T-cell (primary cell): ENCODE measurements around the gene ZNF438. TPM values are rescaled to one million over a fixed set of nuclear protein-coding genes. Genes with fewer than 3 reads are reported as not detected.

Experiments
- ATAC-seq, 4 experiments: fragments of 200-7000 bp in 3 of 4; fragments of 150-1000 bp in 1 of 4; cut with Tn5 transposase; replicated peaks in 1 of 4; 1 replicate in 3 of 4; 2 replicates in 1 of 4; pipeline ENCODE4 v1.10.0; 2021; ENCODE audit warnings: moderate library complexity in 3 of 4, mild to moderate bottlenecking in 2 of 4, moderate number of reproducible peaks in 1 of 4
- CTCF ChIA-PET, 2 donors: fragments of 300-600 bp; sonication (Branson Sonifier 250); formaldehyde crosslinking; loops; one replicate each; lab custom pipeline; 2022; ENCODE audit warnings: antibody characterized with exemption in 2 of 2; lab: Charles Lee
- POLR2A ChIA-PET, 2 donors: fragments of 300-600 bp; sonication (Branson Sonifier 250); formaldehyde crosslinking; loops; one replicate each; lab custom pipeline; 2022; ENCODE audit warnings: antibody characterized with exemption in 2 of 2; lab: Charles Lee
- DNase-seq, 35 experiments: peaks; one replicate each; pipeline versions ENCODE4 v3.0.0 to v3.0.0-alpha.2; 2013 to 2023
- H3K27ac ChIP-seq: one replicate; pipeline ENCODE4 v1.5.1; 2013; ENCODE audit warnings: low read length
- H3K27me3 ChIP-seq, 2 experiments: replicated peaks in 1 of 2; 1 replicate in 1 of 2; 2 replicates in 1 of 2; pipeline versions ENCODE4 v1.6.1 to v1.7.0; 2013; ENCODE audit warnings: low read length in 1 of 2, mixed read lengths in 1 of 2; ENCODE audit not compliant: control insufficient read depth in 2 of 2, insufficient read depth in 2 of 2; ENCODE audit errors: extremely low read depth in 1 of 2
- H3K36me3 ChIP-seq, 2 donors: 1 replicate in 1 of 2; 2 replicates in 1 of 2; pipeline versions ENCODE4 v1.6.1 to v1.7.0; 2013; ENCODE audit warnings: low read length in 1 of 2; ENCODE audit not compliant: control insufficient read depth in 2 of 2, insufficient read depth in 1 of 2; ENCODE audit errors: extremely low read depth in 1 of 2
- H3K4me1 ChIP-seq, 2 experiments: 1 replicate in 1 of 2; 2 replicates in 1 of 2; pipeline versions ENCODE4 v1.6.1 to v1.7.0; 2013; ENCODE audit warnings: low read length in 2 of 2, mixed read lengths in 1 of 2; ENCODE audit not compliant: insufficient read depth in 2 of 2, control insufficient read depth in 1 of 2; ENCODE audit errors: extremely low read depth in 1 of 2
- H3K4me3 ChIP-seq, 2 donors: 1 replicate in 1 of 2; 2 replicates in 1 of 2; pipeline versions ENCODE4 v1.5.1 to v1.7.0; 2013; ENCODE audit warnings: mild to moderate bottlenecking in 2 of 2, low read length in 1 of 2, moderate library complexity in 1 of 2; ENCODE audit not compliant: control insufficient read depth in 1 of 2; ENCODE audit errors: extremely low read depth in 1 of 2
- H3K9me3 ChIP-seq: 2 replicates; pipeline ENCODE4 v1.7.0; 2013
- H3K27ac Mint-ChIP-seq, 2 donors: one replicate each; pipeline ENCODE4 v1.8.0; 2020 to 2021; ENCODE audit warnings: mild to moderate bottlenecking in 2 of 2, mixed read lengths in 2 of 2
- H3K27me3 Mint-ChIP-seq, 2 donors: one replicate each; pipeline ENCODE4 v1.8.0; 2021 to 2022; ENCODE audit warnings: mixed read lengths in 2 of 2
- H3K36me3 Mint-ChIP-seq: one replicate; pipeline ENCODE4 v1.8.0; 2021; ENCODE audit warnings: mixed read lengths
- H3K4me1 Mint-ChIP-seq, 3 donors: one replicate each; pipeline ENCODE4 v1.8.0; 2020 to 2022; ENCODE audit warnings: mixed read lengths in 3 of 3, mild to moderate bottlenecking in 1 of 3
- H3K4me3 Mint-ChIP-seq, 3 donors: one replicate each; pipeline ENCODE4 v1.8.0; 2020 to 2022; ENCODE audit warnings: mild to moderate bottlenecking in 3 of 3, mixed read lengths in 3 of 3, moderate library complexity in 3 of 3
- H3K9me3 Mint-ChIP-seq, 3 donors: one replicate each; pipeline ENCODE4 v1.8.0; 2020 to 2022; ENCODE audit warnings: mixed read lengths in 3 of 3
- WGBS: methylation state at CpG from one replicate; pipeline ENCODE4 v1.1.5; 2013; ENCODE audit warnings: missing lambda C conversion rate; ENCODE audit not compliant: insufficient coverage; 5-methylcytosine and 5-hydroxymethylcytosine counted together
- total RNA-seq, 35 experiments: library from RNA in 6 of 35; stranded (reverse) in 6 of 35; fragments of 120-200 nt in 1 of 35; gene quantifications; one replicate each; pipeline versions ENCODE4 v1.2.1 to v1.2.4 and lab custom pipeline; 2013 to 2026

The ZNF438 gene
- total RNA-seq (1 to 10 TPM; 2.7 to 3.6 (median 3.4) TPM), total RNA-seq (lab: John Stamatoyannopoulos, UW) (1.8 to 10.2 (median 4.5) reads per million in 29 experiments)
- total RNA-seq (2013): 4.9 TPM

GRCh38 chr10:31031558-31032257, at the start of gene ZNF438:
Gene ZNF438, minus strand, starts transcription at chr10:31031865. Its CDS starts 154,831 bp downstream, at chr10:30877034.
- peaks cover 13 to 19% (median 14%) of the 10 kb centered on the region in 3 donors for H3K4me1 Mint-ChIP-seq
- Histone ChIP-seq H3K36me3 (no peaks in the 10 kb centered on the region), H3K27ac (peak within 1 kb of the TSS; percentile 100), H3K27me3 (no peaks in the 10 kb centered on the region), H3K9me3 (no peaks in the 10 kb centered on the region), H3K4me3 (peak within 1 kb of the TSS; percentile 73 to 82), H3K4me1 (peaks cover 4 to 19% of the 10 kb centered on the region in 2 experiments)
- DNase-seq (peak; percentile 83 to 97 (median 92)), ATAC-seq (peak; percentile 80 to 88 (median 83))
- WGBS: under 1% methylated on average over 66 of the region's 66 CpGs
- ChIA-PET CTCF (interaction anchor here in 1 of 2 donors (0.6 to 2.1 kb wide), 20 partner anchors 32 to 1025 kb away, joined by 3 to 26 read pairs (median 4); no protein-coding TSS in a partner anchor), POLR2A (interaction anchor here (0.5 to 1.4 kb wide), 9 partner anchors 9 to 728 kb away, joined by 3 to 18 read pairs (median 3); no protein-coding TSS in a partner anchor)
- H3K36me3 Mint-ChIP-seq: no peaks in the 10 kb centered on the region
- no peaks in the 10 kb centered on the region for H3K9me3 Mint-ChIP-seq
- H3K27me3 Mint-ChIP-seq: no peaks in the 10 kb centered on the region
- H3K4me3 Mint-ChIP-seq: peak within 1 kb of the TSS; percentile 86 to 88 (median 87)
- peak within 1 kb of the TSS; percentile 97 for H3K27ac Mint-ChIP-seq

- DNase-seq (no peak), ATAC-seq (no peak)
- Histone ChIP-seq H3K36me3 (no peaks in the 10 kb centered on the region), H3K27ac (no peak overlapping the region), H3K4me1 (no peaks in the 10 kb centered on the region), H3K4me3 (no peak overlapping the region), H3K27me3 (no peaks in the 10 kb centered on the region), H3K9me3 (no peaks in the 10 kb centered on the region)
- no peaks in the 10 kb centered on the region for H3K36me3 Mint-ChIP-seq
- H3K27ac Mint-ChIP-seq: no peak overlapping the region
- no peak overlapping the region for H3K4me3 Mint-ChIP-seq
- 95% methylated on average over 3 of the region's 6 CpGs for whole genome bisulfite sequencing
- ChIA-PET CTCF (no interaction called here), POLR2A (no interaction called here)
- peaks cover 0 to 9% of the 10 kb centered on the region in 2 donors for H3K27me3 Mint-ChIP-seq
- H3K4me1 Mint-ChIP-seq: no peaks in the 10 kb centered on the region
- no peaks in the 10 kb centered on the region for H3K9me3 Mint-ChIP-seq
Observed at GRCh38 chr10:31076610-31076988, 44.9 kb upstream of the ZNF438 start.

- H3K4me1 Mint-ChIP-seq: no peaks in the 10 kb centered on the region
- ATAC-seq (no peak), DNase-seq (no peak)
- no peak overlapping the region for H3K4me3 ChIP-seq
- H3K36me3 Mint-ChIP-seq: no peaks in the 10 kb centered on the region
- no peak overlapping the region for H3K27ac ChIP-seq
- H3K27me3 Mint-ChIP-seq: peaks cover 0 to 15% of the 10 kb centered on the region in 2 donors
- H3K27ac Mint-ChIP-seq: no peak overlapping the region
- no peaks in the 10 kb centered on the region for H3K9me3 ChIP-seq
- WGBS: no CpG with 5 or more reads among the region's 3 CpGs
- no peaks in the 10 kb centered on the region for H3K27me3 ChIP-seq
- CTCF ChIA-PET: no interaction called here
- H3K4me3 Mint-ChIP-seq: no peak overlapping the region
- no peaks in the 10 kb centered on the region for H3K9me3 Mint-ChIP-seq
- POLR2A ChIA-PET: interaction anchor here in 1 of 2 donors (0.6 kb wide), 1 partner anchor 94 kb away, joined by 3 read pairs; no protein-coding TSS in a partner anchor
- H3K36me3 ChIP-seq: no peaks in the 10 kb centered on the region
- H3K4me1 ChIP-seq: no peaks in the 10 kb centered on the region
Observed at GRCh38 chr10:31075881-31076609, 44.4 kb upstream of the ZNF438 start.

- Histone ChIP-seq H3K4me1 (no peaks in the 10 kb centered on the region), H3K4me3 (no peak overlapping the region), H3K27me3 (peaks cover 0 to 3% of the 10 kb centered on the region in 2 experiments), H3K9me3 (no peaks in the 10 kb centered on the region), H3K36me3 (no peaks in the 10 kb centered on the region), H3K27ac (no peak overlapping the region)
- Mint-ChIP-seq H3K27me3 (peaks cover 0 to 17% of the 10 kb centered on the region in 2 donors), H3K9me3 (no peaks in the 10 kb centered on the region), H3K27ac (no peak overlapping the region), H3K36me3 (no peaks in the 10 kb centered on the region), H3K4me3 (no peak overlapping the region), H3K4me1 (peaks cover 0 to 4% (median 3%) of the 10 kb centered on the region in 3 donors)
- DNase-seq: no peak
- WGBS: 100% methylated on average over 1 of the region's 4 CpGs
- CTCF ChIA-PET: no interaction called here
- no peak for ATAC-seq
- POLR2A ChIA-PET: no interaction called here
Observed at GRCh38 chr10:31075434-31075833, 43.8 kb upstream of the ZNF438 start.

GRCh38 chr10:31074722-31075086, 43.0 kb upstream of the ZNF438 start:
- no peaks in the 10 kb centered on the region for H3K36me3 ChIP-seq
- WGBS: 93% methylated on average over 3 of the region's 5 CpGs
- ATAC-seq: no peak
- H3K27ac ChIP-seq: no peak overlapping the region
- H3K9me3 Mint-ChIP-seq: no peaks in the 10 kb centered on the region
- H3K36me3 Mint-ChIP-seq: no peaks in the 10 kb centered on the region
- peaks cover 0 to 10% (median 4%) of the 10 kb centered on the region in 3 donors for H3K4me1 Mint-ChIP-seq
- POLR2A ChIA-PET: no interaction called here
- no peak overlapping the region for H3K27ac Mint-ChIP-seq
- no peak overlapping the region for H3K4me3 ChIP-seq
- no peaks in the 10 kb centered on the region for H3K9me3 ChIP-seq
- CTCF ChIA-PET: interaction anchor here (0.6 to 0.8 kb wide), 2 partner anchors 9 to 164 kb away, joined by 3 read pairs; no protein-coding TSS in a partner anchor
- H3K27me3 Mint-ChIP-seq: peaks cover 5 to 21% of the 10 kb centered on the region in 2 donors
- DNase-seq: no peak
- no peaks in the 10 kb centered on the region for H3K4me1 ChIP-seq
- no peak overlapping the region for H3K4me3 Mint-ChIP-seq
- H3K27me3 ChIP-seq: peaks cover 0 to 3% of the 10 kb centered on the region in 2 experiments

GRCh38 chr10:31073996-31074721, 42.5 kb upstream of the ZNF438 start:
- CTCF ChIA-PET: interaction anchor here (0.6 to 0.8 kb wide), 3 partner anchors 9 to 247 kb away, joined by 3 read pairs; no protein-coding TSS in a partner anchor
- no peaks in the 10 kb centered on the region for H3K36me3 Mint-ChIP-seq
- H3K27ac Mint-ChIP-seq: no peak overlapping the region
- H3K4me3 ChIP-seq: no peak overlapping the region
- H3K27ac ChIP-seq: no peak overlapping the region
- no peaks in the 10 kb centered on the region for H3K9me3 ChIP-seq
- no peaks in the 10 kb centered on the region for H3K9me3 Mint-ChIP-seq
- POLR2A ChIA-PET: no interaction called here
- H3K27me3 ChIP-seq: peaks cover 0 to 5% of the 10 kb centered on the region in 2 experiments
- no peaks in the 10 kb centered on the region for H3K4me1 ChIP-seq
- 89% methylated on average over 3 of the region's 5 CpGs for WGBS
- H3K27me3 Mint-ChIP-seq: peaks cover 7 to 24% of the 10 kb centered on the region in 2 donors
- H3K36me3 ChIP-seq: no peaks in the 10 kb centered on the region
- ATAC-seq: no peak
- DNase-seq: no peak
- peaks cover 0 to 10% (median 4%) of the 10 kb centered on the region in 3 donors for H3K4me1 Mint-ChIP-seq
- H3K4me3 Mint-ChIP-seq: no peak overlapping the region
